Measurements from ENCODE around the gene VPS37B.

GRCh38 chr12:122834921-122835749 lies 60.8 kb downstream of the VPS37B start, which contains the start of gene HIP1R:
- TF ChIP-seq CTCF (IDR thresholded peaks at IDR 0.05; ENCODE audit: low read length) (no peak), EZH2phosphoT487 (IDR thresholded peaks at IDR 0.05; ENCODE audit: low read length) (no peak), EZH2 (optimal IDR thresholded peaks at IDR 0.05; ENCODE audit: low read depth, low read length) (no peak)
